Astrocyte of the cerebellum (primary cell): ENCODE data around the gene AFTPH.

ENCODE experiments used
- DNase-seq: peaks from one replicate; pipeline ENCODE4 v3.0.0-alpha.2; 2011; ENCODE audit warnings: low read depth
- H3K4me3 ChIP-seq: 2 replicates; pipeline ENCODE4 v1.5.1; 2011; ENCODE audit warnings: mild to moderate bottlenecking, low read depth, low read length, moderate library complexity
- CTCF ChIP-seq: IDR thresholded peaks from 2 replicates; pipeline ENCODE4 v1.5.1; 2012; ENCODE audit warnings: low read length, low read depth, moderate library complexity, mild to moderate bottlenecking; ENCODE audit errors: missing control alignments
- in situ Hi-C: cut with HindIII; loops from 2 replicates; pipeline ENCODE4 v1.10.0; 2017; ENCODE audit warnings: low sequenced_read_pairs

Gene AFTPH

GRCh38 chr2:64606479-64607363, 82.6 kb downstream of the AFTPH start:
- no peak for DNase-seq
- TF ChIP-seq CTCF = no peak
- in situ Hi-C loops = no loop called here
- H3K4me3 ChIP-seq = no peak overlapping the region

GRCh38 chr2:64607381-64608304, 83.5 kb downstream of the AFTPH start:
- H3K4me3 ChIP-seq = no peak overlapping the region
- DNase-seq = no peak
- no peak for TF ChIP-seq CTCF
- in situ Hi-C loops = no loop called here

DNA sequence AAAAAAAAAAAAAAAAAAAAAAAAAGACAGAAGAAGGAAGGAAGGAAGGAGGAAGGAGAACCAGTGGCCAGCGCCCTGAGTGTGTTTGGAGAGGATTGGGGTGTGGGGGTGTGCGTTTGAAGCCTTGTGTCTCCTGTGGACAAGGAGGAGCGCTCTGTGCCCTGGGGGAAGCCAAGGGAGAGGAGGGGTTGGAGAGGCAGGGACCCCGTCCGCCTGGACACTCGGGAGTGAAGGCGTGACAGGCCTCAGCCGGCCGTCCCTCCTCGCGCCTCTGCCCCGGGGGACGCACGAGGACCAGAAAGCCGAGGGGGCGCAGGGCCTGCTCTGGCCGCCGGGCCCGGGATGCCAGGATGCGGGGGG, 84.7 kb downstream of the AFTPH start:
- DNase-seq = no peak
- H3K4me3 ChIP-seq = peak overlapping the region; percentile 24
- in situ Hi-C loops = no loop called here
- no peak for TF ChIP-seq CTCF

- DNase-seq = no peak
- in situ Hi-C loops = no loop called here
- H3K4me3 ChIP-seq = peak overlapping the region; percentile 33
- TF ChIP-seq CTCF = peak; percentile 1
Measured at GRCh38 chr2:64609227-64609941, 85.3 kb downstream of the AFTPH start.

GRCh38 chr2:64609942-64610281, 85.8 kb downstream of the AFTPH start:
- TF ChIP-seq CTCF = no peak
- in situ Hi-C loops = no loop called here
- DNase-seq = no peak
- peak overlapping the region; percentile 33 for H3K4me3 ChIP-seq

DNA sequence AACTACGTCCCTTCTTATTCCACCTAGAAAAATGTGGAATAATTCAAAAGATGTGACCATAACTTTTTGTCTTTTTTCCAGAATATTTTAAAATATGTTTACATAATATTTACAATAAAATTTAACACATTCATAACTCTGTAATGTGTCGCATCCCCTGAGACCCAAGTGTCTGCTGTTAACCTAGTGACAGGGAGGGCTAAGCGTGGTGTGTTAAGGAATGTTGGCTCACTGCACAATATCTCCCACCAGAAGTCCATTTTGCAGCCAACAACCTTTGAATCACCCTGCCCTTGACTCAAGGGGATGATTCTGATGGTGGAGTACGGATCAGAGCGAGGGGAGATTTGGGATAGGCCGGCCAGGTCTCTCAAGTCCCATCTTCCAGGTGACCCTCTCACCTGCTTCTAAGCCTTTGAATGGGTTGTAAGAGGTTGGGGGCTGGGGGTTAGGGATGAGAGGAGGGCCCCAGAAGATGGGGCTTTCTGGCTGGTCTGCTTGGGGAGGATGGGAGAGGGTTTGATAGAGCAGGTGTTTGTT, 86.3 kb downstream of the AFTPH start:
- in situ Hi-C loops = no loop called here
- DNase-seq = no peak
- no peak for TF ChIP-seq CTCF
- no peak overlapping the region for H3K4me3 ChIP-seq
